Measurements from ENCODE around the gene KCNG2. TPM values are rescaled to one million over a fixed set of nuclear protein-coding genes. Genes with fewer than 3 reads are reported as not detected.

Gene KCNG2
- total RNA-seq, 1 donor from 2014 or later = not detected

DNA sequence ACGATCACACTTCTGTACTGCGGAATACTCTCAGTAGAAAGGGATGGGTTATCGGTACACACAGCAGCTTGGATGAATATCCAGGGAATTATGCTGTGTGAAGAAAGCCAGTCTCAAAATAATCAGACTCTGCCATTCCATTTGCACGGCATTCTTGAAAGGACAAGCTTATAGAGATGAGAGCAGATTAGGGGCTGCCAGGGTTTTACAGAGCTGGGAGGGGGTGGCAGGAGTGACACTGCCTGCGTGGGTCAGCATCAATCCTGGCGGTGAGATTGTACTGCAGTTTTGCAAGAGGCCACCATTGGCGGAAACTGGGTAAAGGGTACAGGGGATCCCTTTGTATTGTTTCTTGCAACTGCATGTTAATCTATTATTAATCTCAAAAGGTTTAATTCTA, 16.6 kb downstream of the KCNG2 start:
- no peak for DNase-seq (ENCODE audit: low spot score in 2 of 2, unreplicated experiment in 2 of 2)
- H3K4me1 Mint-ChIP-seq = no peaks in the 10 kb centered on the region
- peaks cover 16% of the 10 kb centered on the region for H3K9me3 Mint-ChIP-seq
- H3K27ac Mint-ChIP-seq = no peak overlapping the region
- TF ChIP-seq, protein P1, sequence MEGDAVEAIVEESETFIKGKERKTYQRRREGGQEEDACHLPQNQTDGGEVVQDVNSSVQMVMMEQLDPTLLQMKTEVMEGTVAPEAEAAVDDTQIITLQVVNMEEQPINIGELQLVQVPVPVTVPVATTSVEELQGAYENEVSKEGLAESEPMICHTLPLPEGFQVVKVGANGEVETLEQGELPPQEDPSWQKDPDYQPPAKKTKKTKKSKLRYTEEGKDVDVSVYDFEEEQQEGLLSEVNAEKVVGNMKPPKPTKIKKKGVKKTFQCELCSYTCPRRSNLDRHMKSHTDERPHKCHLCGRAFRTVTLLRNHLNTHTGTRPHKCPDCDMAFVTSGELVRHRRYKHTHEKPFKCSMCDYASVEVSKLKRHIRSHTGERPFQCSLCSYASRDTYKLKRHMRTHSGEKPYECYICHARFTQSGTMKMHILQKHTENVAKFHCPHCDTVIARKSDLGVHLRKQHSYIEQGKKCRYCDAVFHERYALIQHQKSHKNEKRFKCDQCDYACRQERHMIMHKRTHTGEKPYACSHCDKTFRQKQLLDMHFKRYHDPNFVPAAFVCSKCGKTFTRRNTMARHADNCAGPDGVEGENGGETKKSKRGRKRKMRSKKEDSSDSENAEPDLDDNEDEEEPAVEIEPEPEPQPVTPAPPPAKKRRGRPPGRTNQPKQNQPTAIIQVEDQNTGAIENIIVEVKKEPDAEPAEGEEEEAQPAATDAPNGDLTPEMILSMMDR (IDR thresholded peaks at IDR 0.05; ENCODE audit: unreplicated experiment) = no peak
- no peaks in the 10 kb centered on the region for H3K36me3 Mint-ChIP-seq
- peaks cover 65% of the 10 kb centered on the region for H3K27me3 Mint-ChIP-seq (ENCODE audit: low read depth)
- H3K4me3 Mint-ChIP-seq = no peak overlapping the region

DNA sequence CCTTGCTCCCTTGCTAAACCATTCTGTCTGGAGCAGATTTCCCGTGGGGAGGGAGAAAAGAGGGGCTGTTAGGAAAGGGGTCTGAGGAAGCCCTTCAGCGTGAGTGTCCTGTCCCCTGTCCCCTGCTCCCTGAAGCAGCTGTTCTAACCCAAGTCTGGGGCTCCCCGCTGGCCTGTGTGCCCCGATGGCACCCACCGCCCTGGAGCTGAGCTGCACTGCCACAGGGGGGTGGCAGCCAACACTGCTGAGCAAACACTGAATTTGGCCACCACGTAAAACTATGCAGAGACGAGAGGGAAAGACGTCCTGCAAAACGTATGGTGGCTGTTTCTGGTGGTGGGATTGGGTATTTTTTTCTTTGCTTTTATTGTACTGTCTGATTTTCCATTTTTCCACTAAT, 17.9 kb downstream of the KCNG2 start:
- Mint-ChIP-seq H3K4me3 (no peak overlapping the region), H3K9me3 (peaks cover 15% of the 10 kb centered on the region), H3K4me1 (no peaks in the 10 kb centered on the region), H3K27ac (no peak overlapping the region), H3K27me3 (ENCODE audit: low read depth) (peaks cover 69% of the 10 kb centered on the region), H3K36me3 (no peaks in the 10 kb centered on the region)
- TF ChIP-seq, protein P1 (IDR thresholded peaks at IDR 0.05; ENCODE audit: unreplicated experiment) = no peak
- no peak for DNase-seq (ENCODE audit: low spot score in 2 of 2, unreplicated experiment in 2 of 2)

DNA sequence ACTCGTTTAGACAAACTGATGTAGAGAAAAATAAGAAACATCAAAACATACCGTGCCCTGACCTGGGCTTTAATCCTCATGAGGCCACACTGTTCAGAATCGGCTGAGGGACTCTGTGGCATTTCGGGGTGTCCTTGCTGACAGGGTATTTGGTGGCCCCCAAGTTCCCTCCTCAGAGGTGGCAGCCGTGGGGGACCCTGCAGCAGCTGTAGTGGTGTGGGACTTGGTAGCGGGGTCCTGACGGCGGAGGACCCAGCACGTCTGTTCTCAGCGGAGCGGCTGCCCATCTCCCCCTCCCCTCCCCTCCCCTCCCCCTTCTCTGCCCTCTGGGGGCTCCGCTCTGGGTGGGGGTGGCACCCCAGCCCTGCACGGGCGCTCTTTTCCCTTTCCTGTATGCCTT, 18.4 kb downstream of the KCNG2 start:
- Mint-ChIP-seq H3K36me3 (no peaks in the 10 kb centered on the region), H3K27ac (no peak overlapping the region), H3K9me3 (peaks cover 10% of the 10 kb centered on the region), H3K4me3 (no peak overlapping the region), H3K27me3 (ENCODE audit: low read depth) (peaks cover 67% of the 10 kb centered on the region), H3K4me1 (no peaks in the 10 kb centered on the region)
- TF ChIP-seq, protein P1 (IDR thresholded peaks at IDR 0.05; ENCODE audit: unreplicated experiment) = no peak
- no peak for DNase-seq (ENCODE audit: low spot score in 2 of 2, unreplicated experiment in 2 of 2)

DNA sequence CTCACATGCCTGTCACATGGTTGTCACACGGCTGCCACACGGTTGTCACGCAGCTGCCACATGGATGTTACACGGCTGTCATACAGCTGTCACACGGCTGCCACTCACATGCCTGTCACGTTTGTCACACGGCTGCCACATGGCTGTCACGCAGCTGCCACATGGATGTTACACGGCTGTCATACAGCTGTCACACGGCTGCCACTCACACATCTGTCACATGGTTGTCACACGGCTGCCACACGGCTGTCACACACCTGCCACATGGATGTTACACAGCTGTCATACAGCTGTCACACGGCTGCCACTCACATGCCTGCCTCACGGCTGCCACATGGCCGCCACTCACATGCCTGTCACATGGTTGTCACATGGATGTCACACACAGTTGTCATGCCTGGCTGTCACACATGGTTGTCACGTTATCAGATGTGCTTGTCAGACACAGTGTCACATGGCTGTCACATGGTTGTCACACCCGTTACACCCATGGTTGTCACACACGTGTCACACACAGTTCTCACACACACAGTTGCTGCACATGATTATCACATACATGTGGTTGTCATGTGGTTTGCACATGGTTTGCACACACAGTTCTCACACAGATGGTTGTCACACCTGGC, 19.4 kb downstream of the KCNG2 start:
- DNase-seq (ENCODE audit: low spot score in 2 of 2, unreplicated experiment in 2 of 2) = no peak
- peaks cover under 1% of the 10 kb centered on the region for H3K9me3 Mint-ChIP-seq
- no peaks in the 10 kb centered on the region for H3K36me3 Mint-ChIP-seq
- no peak overlapping the region for H3K27ac Mint-ChIP-seq
- H3K4me3 Mint-ChIP-seq = no peak overlapping the region
- H3K4me1 Mint-ChIP-seq = no peaks in the 10 kb centered on the region
- TF ChIP-seq, protein P1 (IDR thresholded peaks at IDR 0.05; ENCODE audit: unreplicated experiment) = no peak
- peaks cover 59% of the 10 kb centered on the region for H3K27me3 Mint-ChIP-seq (ENCODE audit: low read depth)

DNA sequence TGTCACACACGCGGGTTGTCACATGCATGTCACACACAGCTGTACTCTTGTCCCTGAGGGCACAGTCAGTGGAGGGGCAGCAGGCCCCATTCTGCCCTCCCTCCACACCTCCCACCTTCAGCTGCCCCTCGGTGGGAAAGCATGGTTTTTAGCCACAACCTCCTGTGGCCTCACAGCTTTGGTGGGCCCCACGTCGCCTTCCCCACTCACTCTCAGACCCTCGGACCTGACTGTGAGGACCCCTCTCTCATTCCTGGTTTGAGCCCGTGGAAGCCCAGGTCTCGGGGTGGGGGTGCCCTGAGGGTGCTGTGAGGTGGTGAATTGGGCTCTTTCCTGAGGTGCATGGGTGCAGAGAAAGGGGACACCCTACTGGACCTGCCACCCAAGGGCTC, 19.9 kb downstream of the KCNG2 start:
- H3K36me3 Mint-ChIP-seq = no peaks in the 10 kb centered on the region
- peaks cover 59% of the 10 kb centered on the region for H3K27me3 Mint-ChIP-seq (ENCODE audit: low read depth)
- TF ChIP-seq, protein P1 (IDR thresholded peaks at IDR 0.05; ENCODE audit: unreplicated experiment) = no peak
- DNase-seq (ENCODE audit: low spot score in 2 of 2, unreplicated experiment in 2 of 2) = no peak
- no peaks in the 10 kb centered on the region for H3K4me1 Mint-ChIP-seq
- no peak overlapping the region for H3K4me3 Mint-ChIP-seq
- H3K9me3 Mint-ChIP-seq = no peaks in the 10 kb centered on the region
- H3K27ac Mint-ChIP-seq = no peak overlapping the region

DNA sequence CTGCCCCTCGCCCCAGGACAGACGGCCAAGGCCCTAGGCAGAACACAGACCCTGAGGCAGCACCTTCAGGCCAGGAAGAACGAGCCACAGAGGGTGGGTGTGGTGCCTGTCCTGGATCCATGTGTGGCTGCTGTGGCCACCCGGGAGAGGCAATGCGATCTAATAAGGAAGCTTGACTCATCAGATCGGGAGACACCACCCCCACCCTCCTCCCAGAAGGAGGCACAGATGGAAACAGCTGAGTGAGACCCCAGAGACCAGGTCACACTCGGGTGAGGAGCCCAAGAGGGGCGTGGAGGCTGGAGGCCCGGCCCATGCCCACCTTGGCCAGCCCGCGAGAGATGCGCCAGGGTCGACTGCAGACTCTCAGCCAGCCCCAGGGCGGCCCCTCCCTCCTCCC, 20.3 kb downstream of the KCNG2 start:
- no peak for DNase-seq (ENCODE audit: low spot score in 2 of 2, unreplicated experiment in 2 of 2)
- TF ChIP-seq, protein P1 (IDR thresholded peaks at IDR 0.05; ENCODE audit: unreplicated experiment) = no peak
- Mint-ChIP-seq H3K4me1 (no peaks in the 10 kb centered on the region), H3K9me3 (no peaks in the 10 kb centered on the region), H3K4me3 (no peak overlapping the region), H3K27me3 (ENCODE audit: low read depth) (peaks cover 59% of the 10 kb centered on the region), H3K36me3 (no peaks in the 10 kb centered on the region), H3K27ac (no peak overlapping the region)

All from mesothelial cell of epicardium (in vitro differentiated cells).